Fibroblast of the aortic adventitia (primary cell): ENCODE results near the gene PDAP1. TPM values are rescaled to one million over a fixed set of nuclear protein-coding genes. Genes with fewer than 3 reads are reported as not detected.

Experiments used
- DNase-seq: peaks from one replicate; pipeline ENCODE4 v3.0.0-alpha.2; 2010; ENCODE audit warnings: low read depth
- H3K4me3 ChIP-seq: 2 replicates; pipeline ENCODE4 v1.5.1; 2011; ENCODE audit warnings: low read depth, mild to moderate bottlenecking, control low read depth, low read length, moderate library complexity
- CTCF ChIP-seq: IDR thresholded peaks from 2 replicates; pipeline ENCODE4 v1.5.1; 2011; ENCODE audit warnings: mild to moderate bottlenecking, low read length, control low read depth, inconsistent platforms; ENCODE audit not compliant: insufficient read depth
- total RNA-seq: library from RNA; depleted of rRNA; stranded (reverse); fragments of >200 nt; gene quantifications from 2 replicates; pipeline ENCODE4 v1.2.3, GENCODE V29; 2012; ENCODE audit warnings: low replicate concordance

PDAP1 gene
- 29.2 and 66.9 TPM in 2 replicates for total RNA-seq

- no peak for TF ChIP-seq CTCF
- peak; percentile 96 for DNase-seq
- peak within 1 kb of the TSS; percentile 98 for H3K4me3 ChIP-seq
Observed at GRCh38 chr7:99408379-99409191, at the start of gene PDAP1, which contains the start of gene BUD31. TSS of gene PDAP1 (minus strand) at chr7:99408597. CDS start at chr7:99408548, 49 bp downstream. TSS of gene BUD31 (plus strand) at chr7:99408969. CDS start at chr7:99411093, 2,124 bp downstream.

- no peak for TF ChIP-seq CTCF
- H3K4me3 ChIP-seq = no peak overlapping the region
- no peak for DNase-seq
Observed at GRCh38 chr7:99457650-99458493, 49.5 kb upstream of the PDAP1 start.

GRCh38 chr7:99457050-99457649 lies 48.8 kb upstream of the PDAP1 start:
- no peak overlapping the region for H3K4me3 ChIP-seq
- DNase-seq = no peak
- TF ChIP-seq CTCF = no peak

- TF ChIP-seq CTCF = no peak
- no peak overlapping the region for H3K4me3 ChIP-seq
- no peak for DNase-seq
Observed at GRCh38 chr7:99456288-99456687, 47.9 kb upstream of the PDAP1 start.

- H3K4me3 ChIP-seq = no peak overlapping the region
- DNase-seq = no peak
- no peak for TF ChIP-seq CTCF
Observed at GRCh38 chr7:99455874-99456273, 47.5 kb upstream of the PDAP1 start.

GRCh38 chr7:99453105-99453504 lies 44.7 kb upstream of the PDAP1 start:
- DNase-seq = no peak
- H3K4me3 ChIP-seq = no peak overlapping the region
- TF ChIP-seq CTCF = no peak
